A549 (cell line): ENCODE measurements around the gene SAMD3.

Experiments used
- CTCF ChIP-seq: fragments of >200 bp; sonication (Bioruptor Twin); formaldehyde crosslinking; IDR thresholded peaks from 3 replicates; pipeline ENCODE4 v1.5.1; 2016
- FOSL2 ChIP-seq, 2 experiments: fragments of 450-650 bp in 1 of 2; fragments of >200 bp in 1 of 2; sonication (Bioruptor Twin) in 1 of 2; formaldehyde crosslinking; IDR thresholded peaks; 2 replicates each; pipeline versions ENCODE4 v1.5.0 to v1.6.1; 2016 to 2020; ENCODE audit warnings: mild to moderate bottlenecking in 1 of 2, moderate library complexity in 1 of 2
- HDAC2 ChIP-seq: fragments of 200-600 bp; sonication (generic); IDR thresholded peaks from 2 replicates; pipeline ENCODE4 v1.6.1; 2016
- KDM1A ChIP-seq: fragments of 200-600 bp; sonication (generic); IDR thresholded peaks from 2 replicates; pipeline ENCODE4 v1.6.1; 2016; ENCODE audit warnings: low read depth, mild to moderate bottlenecking
- TF ChIP-seq, protein P1 (sequence below): IDR thresholded peaks from 2 replicates; pipeline ENCODE4 v1.6.1; 2012
- TF ChIP-seq, protein P2 (sequence below): fragments of 250-450 bp; sonication (Bioruptor Pico); IDR thresholded peaks from 2 replicates; pipeline ENCODE4 v1.5.0; 2020; ENCODE audit warnings: low read depth, mild to moderate bottlenecking, moderate library complexity

DNA sequence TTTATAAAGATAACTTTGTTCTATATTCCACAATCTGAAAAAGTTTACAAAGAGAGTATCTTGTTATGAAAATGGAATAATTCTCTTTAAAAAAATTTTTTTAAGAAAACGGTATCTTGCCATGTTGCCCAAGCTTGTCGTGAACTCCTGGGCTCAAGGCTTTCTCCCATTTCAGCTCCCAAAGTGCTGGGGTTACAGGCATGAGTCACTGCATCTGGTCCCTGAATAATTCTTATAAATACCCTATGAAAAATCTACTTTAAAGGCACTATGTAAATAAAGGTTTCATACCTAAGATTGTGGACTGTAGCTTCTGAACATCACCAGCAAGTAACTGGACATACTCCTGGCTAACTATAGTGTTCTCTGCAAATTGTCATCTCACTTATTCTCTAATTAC, 60.3 kb downstream of the SAMD3 start:
- TF ChIP-seq CTCF (no peak), KDM1A (no peak), FOSL2 (IDR thresholded peaks at IDR 0.05) (no peak), FOSL2 (CRISPR knock-in tag; IDR thresholded peaks at IDR 0.05) (no peak), HDAC2 (no peak)
- TF ChIP-seq, protein P1, sequence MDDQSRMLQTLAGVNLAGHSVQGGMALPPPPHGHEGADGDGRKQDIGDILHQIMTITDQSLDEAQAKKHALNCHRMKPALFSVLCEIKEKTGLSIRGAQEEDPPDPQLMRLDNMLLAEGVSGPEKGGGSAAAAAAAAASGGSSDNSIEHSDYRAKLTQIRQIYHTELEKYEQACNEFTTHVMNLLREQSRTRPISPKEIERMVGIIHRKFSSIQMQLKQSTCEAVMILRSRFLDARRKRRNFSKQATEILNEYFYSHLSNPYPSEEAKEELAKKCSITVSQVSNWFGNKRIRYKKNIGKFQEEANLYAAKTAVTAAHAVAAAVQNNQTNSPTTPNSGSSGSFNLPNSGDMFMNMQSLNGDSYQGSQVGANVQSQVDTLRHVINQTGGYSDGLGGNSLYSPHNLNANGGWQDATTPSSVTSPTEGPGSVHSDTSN: no peak
- TF ChIP-seq, protein P2, sequence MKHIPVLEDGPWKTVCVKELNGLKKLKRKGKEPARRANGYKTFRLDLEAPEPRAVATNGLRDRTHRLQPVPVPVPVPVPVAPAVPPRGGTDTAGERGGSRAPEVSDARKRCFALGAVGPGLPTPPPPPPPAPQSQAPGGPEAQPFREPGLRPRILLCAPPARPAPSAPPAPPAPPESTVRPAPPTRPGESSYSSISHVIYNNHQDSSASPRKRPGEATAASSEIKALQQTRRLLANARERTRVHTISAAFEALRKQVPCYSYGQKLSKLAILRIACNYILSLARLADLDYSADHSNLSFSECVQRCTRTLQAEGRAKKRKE (CRISPR knock-in tag): no peak
